GM19193 (cell line): ENCODE results near the gene VSIG10L2.

ENCODE experiments used
- POLR2A ChIP-seq: IDR thresholded peaks from 4 replicates; pipeline ENCODE4 v1.6.1; 2011; ENCODE audit not compliant: insufficient read depth, insufficient read length; ENCODE audit errors: extremely low read depth

The VSIG10L2 gene

DNA sequence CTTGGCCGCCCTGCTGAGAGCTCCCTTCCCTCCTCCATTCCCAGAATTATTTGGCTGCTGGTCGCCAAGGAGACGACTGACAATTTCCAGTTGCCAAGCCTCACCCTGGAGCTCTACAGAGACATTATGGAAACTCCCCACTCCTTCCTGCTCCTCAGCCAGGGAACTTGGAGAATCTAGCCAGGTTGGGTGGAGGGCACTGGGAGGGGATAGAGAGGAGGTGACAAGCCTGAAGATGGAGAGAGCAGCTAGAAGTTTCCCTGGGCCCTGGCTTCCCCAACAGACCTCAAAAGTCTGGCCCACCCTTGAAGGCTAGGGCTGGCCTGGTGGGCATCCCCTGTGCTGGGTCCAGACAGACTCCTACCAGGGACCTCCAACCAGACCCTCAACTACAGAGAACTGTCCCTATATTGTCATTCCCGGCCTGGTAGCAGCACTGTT is 6.7 kb upstream of the VSIG10L2 start:
- TF ChIP-seq POLR2A: no peak

DNA sequence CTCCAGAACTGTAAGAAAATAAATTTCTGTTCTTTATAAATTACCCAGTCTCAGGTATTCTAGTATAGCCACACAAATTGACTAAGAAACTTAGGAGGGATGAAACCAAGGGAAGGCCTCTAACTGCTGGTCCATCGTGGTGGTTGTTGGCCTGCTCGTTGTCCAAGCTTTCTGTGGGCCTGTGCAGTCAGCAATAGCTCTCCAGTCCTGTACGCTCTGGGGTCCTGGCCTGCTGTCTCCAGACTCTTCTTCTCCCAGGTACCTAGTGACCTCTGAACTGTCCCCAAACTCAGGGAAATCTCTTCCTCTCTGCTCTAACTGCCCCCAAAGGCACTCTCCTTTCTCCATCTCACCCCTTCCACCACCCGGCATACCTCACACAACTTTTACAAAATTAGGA is 5.7 kb upstream of the VSIG10L2 start:
- TF ChIP-seq POLR2A: no peak

- TF ChIP-seq POLR2A: no peak
Observed at GRCh38 chr11:125941267-125941618, 4.6 kb upstream of the VSIG10L2 start.

GRCh38 chr11:125941619-125942611 is 3.9 kb upstream of the VSIG10L2 start:
- TF ChIP-seq POLR2A: no peak

DNA sequence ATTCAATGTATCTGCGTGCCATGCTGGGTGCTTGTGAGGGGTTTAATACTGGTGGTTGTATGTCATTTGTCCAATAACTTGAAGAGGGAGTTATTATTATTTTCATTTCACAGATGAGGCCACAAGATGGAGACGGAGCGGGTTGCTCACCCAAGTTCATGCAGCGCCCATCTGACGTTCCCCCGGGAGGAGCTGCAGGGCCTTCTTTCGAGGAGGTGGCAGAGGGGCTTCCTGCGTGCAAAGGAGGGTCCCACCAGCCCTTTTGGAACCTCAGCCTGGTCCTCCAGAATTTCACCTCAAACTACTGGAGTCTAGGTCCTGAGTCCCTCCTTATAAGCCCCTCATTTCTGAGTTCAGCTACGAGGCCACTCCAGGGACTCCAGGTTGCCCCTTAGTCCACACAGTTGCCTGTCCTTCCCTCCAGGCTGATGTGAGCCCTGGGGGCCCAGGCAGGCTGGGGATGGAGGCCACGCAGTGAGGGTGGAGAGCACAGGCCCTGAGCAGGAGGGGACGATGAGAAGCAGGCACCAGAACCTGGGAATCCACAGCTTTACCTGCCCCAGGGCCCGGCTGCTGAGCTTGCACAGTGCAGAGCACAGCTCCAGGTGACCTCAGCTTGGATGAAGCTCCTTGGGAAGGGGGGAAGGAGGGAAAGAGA is 2.9 kb upstream of the VSIG10L2 start:
- TF ChIP-seq POLR2A: no peak

GRCh38 chr11:125943661-125944349 is 2.0 kb upstream of the VSIG10L2 start:
- no peak for TF ChIP-seq POLR2A

GRCh38 chr11:125944350-125945010 is 1.4 kb upstream of the VSIG10L2 start:
- TF ChIP-seq POLR2A: no peak

GRCh38 chr11:125945011-125945796 is 640 bp upstream of the VSIG10L2 start:
- no peak for TF ChIP-seq POLR2A

DNA sequence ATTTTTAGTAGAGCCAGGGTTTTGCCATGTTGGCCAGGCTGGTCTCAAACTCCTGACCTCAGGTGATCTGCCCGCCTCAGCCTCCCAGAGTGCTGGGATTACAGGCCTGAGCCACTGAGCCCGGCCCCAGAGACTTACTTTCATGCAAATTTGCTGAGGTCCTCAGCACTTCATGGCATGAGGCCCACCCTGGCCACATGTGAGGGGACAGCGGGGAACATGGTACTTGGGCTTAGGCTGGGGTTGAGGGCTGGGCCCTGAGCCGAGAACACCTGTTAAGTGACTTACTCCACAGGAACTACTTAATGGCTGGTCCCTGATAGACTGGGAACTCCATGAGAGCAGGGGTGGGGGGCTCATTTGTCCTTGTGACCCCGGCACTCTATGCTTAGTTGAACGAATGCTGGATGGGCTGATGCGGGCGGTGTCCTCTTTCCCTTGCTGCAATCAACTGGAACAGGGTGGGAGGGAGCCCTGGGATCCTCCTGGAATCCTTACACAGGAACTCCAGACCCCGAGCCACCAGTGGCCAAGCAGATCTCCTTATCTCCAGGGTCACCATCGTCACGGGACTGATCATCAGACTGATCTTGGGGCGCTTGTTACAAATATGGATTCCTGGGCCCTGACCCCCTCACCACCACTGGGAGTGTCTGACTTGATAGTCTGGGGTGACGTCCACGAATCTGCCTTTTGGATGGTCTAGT is 1.0 kb downstream of the VSIG10L2 start:
- no peak for TF ChIP-seq POLR2A

- no peak for TF ChIP-seq POLR2A
Observed at GRCh38 chr11:125947419-125948277, 1.8 kb downstream of the VSIG10L2 start.

DNA sequence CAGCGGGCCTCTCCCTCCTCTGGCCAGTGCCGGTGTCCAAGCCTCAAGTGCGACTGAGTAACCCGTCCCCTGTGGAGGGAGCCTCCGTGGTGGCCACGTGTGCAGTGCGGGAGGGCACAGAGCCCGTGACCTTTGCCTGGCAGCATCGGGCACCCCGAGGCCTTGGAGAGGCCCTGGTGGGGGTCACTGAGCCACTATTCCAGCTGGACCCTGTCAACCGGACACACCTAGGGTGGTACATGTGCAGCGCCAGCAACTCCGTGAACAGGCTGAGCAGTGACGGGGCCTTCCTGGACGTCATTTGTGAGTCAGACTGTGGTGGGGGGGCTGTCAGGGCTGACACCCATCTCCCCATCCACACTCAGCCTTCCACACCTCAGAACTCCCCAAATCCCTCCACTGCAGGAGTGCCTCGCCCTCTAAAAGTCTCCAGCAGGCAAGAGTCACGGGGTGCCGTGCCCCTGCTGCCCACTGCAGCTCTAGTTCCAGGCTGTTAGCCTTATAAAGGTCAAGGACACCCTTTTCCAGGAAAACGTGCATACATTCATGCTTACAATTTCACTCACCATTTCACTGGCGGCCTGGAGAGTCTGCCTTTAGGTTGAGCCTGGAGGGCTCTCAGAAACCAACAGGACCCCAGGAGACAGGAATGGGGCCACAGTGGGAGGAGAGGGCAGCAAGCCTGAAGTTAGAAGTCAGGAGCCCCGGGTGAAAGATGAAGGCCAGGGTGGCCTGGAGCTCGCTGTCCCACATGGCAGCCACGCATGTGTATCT is 2.6 kb downstream of the VSIG10L2 start:
- no peak for TF ChIP-seq POLR2A

DNA sequence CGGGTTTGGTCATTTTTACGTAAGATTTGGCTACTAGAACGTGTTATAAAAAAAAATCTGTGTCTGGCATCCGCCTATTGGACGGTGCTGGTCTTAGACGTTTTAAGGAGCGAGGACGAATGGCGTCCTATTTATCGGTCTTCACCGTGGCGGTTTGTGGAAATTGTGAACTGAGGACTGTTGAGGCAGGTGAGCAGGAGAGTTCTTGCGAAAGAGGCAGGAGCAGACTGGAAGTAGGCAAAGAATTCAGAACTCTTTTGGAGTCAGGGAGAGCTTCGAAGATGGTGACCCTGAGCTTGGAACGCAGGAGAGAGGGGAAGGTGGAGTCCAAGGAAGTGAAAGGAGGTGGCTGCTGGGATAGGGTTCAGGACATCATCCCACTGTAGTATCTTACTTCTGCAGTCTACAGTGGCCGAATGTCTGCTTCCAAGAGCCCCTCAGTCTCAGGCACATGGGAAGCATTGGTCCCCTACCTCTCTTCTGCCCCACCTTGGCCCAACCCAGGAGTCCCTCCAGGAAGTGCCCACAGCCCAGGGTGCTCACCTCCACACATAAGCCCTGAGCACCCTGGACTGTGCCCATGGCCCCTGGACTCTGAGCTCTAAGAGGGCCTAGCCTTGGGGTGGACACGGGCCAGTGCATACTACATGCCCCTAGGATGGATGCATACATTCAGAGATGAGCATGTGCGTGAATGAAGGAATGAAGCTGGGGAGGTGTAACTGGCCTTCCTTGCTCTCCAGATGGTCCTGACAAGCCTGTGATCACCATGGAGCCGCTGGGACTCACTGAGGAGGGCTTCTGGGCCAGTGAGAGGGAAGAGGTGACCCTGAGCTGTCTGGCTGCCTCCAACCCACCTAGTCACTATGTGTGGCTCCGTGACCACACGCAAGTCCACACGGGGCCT is 3.7 kb downstream of the VSIG10L2 start:
- TF ChIP-seq POLR2A: no peak

DNA sequence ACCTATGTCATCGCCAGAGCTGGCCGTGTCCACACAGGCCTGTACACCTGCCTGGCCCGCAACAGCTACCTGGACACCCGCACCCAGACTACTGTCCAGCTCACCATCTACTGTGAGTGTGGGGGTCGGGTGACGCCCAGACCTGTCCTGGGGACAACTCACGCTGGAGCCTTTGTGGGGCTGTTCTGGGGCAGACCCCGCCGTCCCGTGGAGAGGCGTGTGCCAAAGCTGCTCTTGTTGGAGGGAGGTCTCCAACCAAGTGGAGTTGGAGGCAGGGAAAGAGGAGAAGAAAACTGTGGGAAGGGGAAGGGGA is 4.3 kb downstream of the VSIG10L2 start:
- TF ChIP-seq POLR2A: no peak
